TTC549 (cell line): ENCODE data around the gene PKDCC.

Experiments
- FAIRE-seq: peaks from 2 replicates; lab custom pipeline; 2012; peaks lifted over from hg19 to GRCh38; lab: Jason Lieb, UNC

The PKDCC gene

DNA sequence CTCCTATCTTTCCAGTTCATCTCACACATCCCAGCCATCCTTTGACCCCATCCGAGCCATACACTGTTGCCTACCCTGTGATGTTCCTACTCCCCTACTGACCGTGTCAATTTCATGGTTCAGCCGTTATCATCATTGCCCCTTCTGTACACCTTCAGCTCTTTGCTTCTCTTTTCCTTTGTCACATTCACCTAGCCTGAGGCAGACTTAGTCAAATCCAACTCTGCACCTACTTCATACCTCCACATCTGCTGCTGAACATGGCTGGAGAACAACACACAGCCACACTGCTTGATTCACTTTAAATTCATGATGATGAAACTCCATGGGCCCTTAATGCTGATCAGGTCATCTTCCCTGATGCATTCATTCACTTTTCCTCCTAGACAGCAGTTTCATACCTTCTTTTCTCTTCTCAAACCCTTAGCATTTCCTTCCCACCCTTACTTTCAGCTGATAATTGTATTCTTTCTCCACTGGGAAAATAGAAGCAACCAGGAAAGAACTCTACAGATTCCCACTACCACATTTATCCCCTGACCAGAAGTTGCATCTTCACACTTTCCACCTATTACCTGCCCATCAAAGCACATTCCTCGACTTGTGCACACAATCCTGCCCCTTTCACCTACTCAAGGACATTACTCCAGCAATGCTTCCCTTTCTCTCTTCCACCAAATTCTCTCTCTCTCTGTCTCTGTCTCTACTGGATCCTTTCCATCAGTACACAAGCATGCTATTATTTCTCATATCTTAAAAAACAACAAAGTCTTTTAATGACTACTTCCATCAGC lies 59.6 kb downstream of the PKDCC start:
- FAIRE-seq = no peak
